HepG2 (cell line): ENCODE data around the gene SCAPER. TPM values are rescaled to one million over a fixed set of nuclear protein-coding genes. Genes with fewer than 3 reads are reported as not detected.

Experiments
- ETV6 ChIP-seq: sonication (generic); formaldehyde crosslinking; conservative IDR thresholded peaks from 2 replicates; pipeline ENCODE4 v1.4.0; 2020; ENCODE audit warnings: missing genetic modification reagents
- FOXP4 ChIP-seq: sonication (generic); formaldehyde crosslinking; IDR thresholded peaks from 2 replicates; pipeline ENCODE4 v1.4.0; 2020; ENCODE audit warnings: missing genetic modification reagents
- FUBP1 ChIP-seq: sonication (generic); formaldehyde crosslinking; IDR thresholded peaks from 2 replicates; pipeline ENCODE4 v1.5.1; 2020; ENCODE audit warnings: missing genetic modification reagents, mild to moderate bottlenecking, borderline replicate concordance
- PRMT3 ChIP-seq: sonication (generic); formaldehyde crosslinking; IDR thresholded peaks from 2 replicates; pipeline ENCODE4 v1.8.1; 2022; ENCODE audit warnings: low read depth, mild to moderate bottlenecking, moderate library complexity, missing genetic modification reagents, borderline replicate concordance
- REPIN1 ChIP-seq: sonication (generic); formaldehyde crosslinking; IDR thresholded peaks from 2 replicates; pipeline ENCODE4 v1.8.0; 2022; ENCODE audit warnings: missing genetic modification reagents, low read depth, mild to moderate bottlenecking, borderline replicate concordance
- TEF ChIP-seq: sonication (generic); formaldehyde crosslinking; IDR thresholded peaks from 2 replicates; pipeline ENCODE4 v1.5.0; 2020; ENCODE audit warnings: missing genetic modification reagents
- ZBTB39 ChIP-seq: sonication (generic); formaldehyde crosslinking; IDR thresholded peaks from 2 replicates; pipeline ENCODE4 v1.5.0; 2020; ENCODE audit warnings: missing genetic modification reagents
- ZBTB49 ChIP-seq: sonication (generic); formaldehyde crosslinking; IDR thresholded peaks from 2 replicates; pipeline ENCODE4 v1.4.0; 2020; ENCODE audit warnings: missing genetic modification reagents, borderline replicate concordance
- ZNF546 ChIP-seq: sonication (generic); formaldehyde crosslinking; conservative IDR thresholded peaks from 2 replicates; pipeline ENCODE4 v1.8.1; 2023; ENCODE audit warnings: mild to moderate bottlenecking, missing genetic modification reagents
- ZNF7 ChIP-seq: IDR thresholded peaks from 2 replicates; pipeline ENCODE4 v1.6.1; 2016; ENCODE audit warnings: missing biosample characterization, missing genetic modification reagents
- ZSCAN9 ChIP-seq: IDR thresholded peaks from 2 replicates; pipeline ENCODE4 v1.6.1; 2016; ENCODE audit warnings: borderline replicate concordance
- ZZZ3 ChIP-seq: sonication (generic); formaldehyde crosslinking; IDR thresholded peaks from 2 replicates; pipeline ENCODE4 v1.4.0; 2020; ENCODE audit warnings: missing genetic modification reagents, mild to moderate bottlenecking, borderline replicate concordance
- polyA plus RNA-seq, 8 experiments: library from polyadenylated mRNA; depleted of rRNA in 3 of 8; stranded (reverse) in 7 of 8; unstranded in 1 of 8; fragments of >200 nt; fragmentation: Illumina TruSeq in 4 of 8; extraction: Trizol in 4 of 8; gene quantifications; 2 replicates each; pipeline versions ENCODE4 v1.2.1 to v1.2.3, GENCODE V29; 2011 to 2016; ENCODE audit warnings: low read depth in 4 of 8, missing spikeins in 1 of 8, mixed read lengths in 1 of 8; ENCODE audit not compliant: insufficient read depth in 1 of 8
- total RNA-seq, 5 experiments: library from RNA; depleted of rRNA; stranded (reverse); fragments of >200 nt; fragmentation: Illumina TruSeq; extraction: Trizol; gene quantifications; 2 replicates each; pipeline ENCODE4 v1.2.3, GENCODE V29; 2016; ENCODE audit warnings: low read depth in 1 of 5

The SCAPER gene
- total and polyA plus RNA-seq, 2 of the 13 experiments (the other 11 are each of a cell fraction or from before 2014, with no cell fraction given) = 4.3 to 10.5 TPM

GRCh38 chr15:76311100-76311953 is 593.8 kb downstream of the SCAPER start, which contains the start of gene ETFA (continued):
- no peak; the same call in 1 of the 2 replicates for TF ChIP-seq ZBTB49 (CRISPR knock-in tag)
- peak; percentile 79; the same call in 1 of the 2 replicates for TF ChIP-seq REPIN1 (CRISPR knock-in tag)
- TF ChIP-seq FOXP4 = peak; percentile 45
- TF ChIP-seq ZNF546 (CRISPR knock-in tag) = no peak
- TF ChIP-seq ZSCAN9 (CRISPR knock-in tag) = peak; percentile 67
- no peak; the same call in 1 of the 2 replicates for TF ChIP-seq FUBP1 (CRISPR knock-in tag)
- no peak for TF ChIP-seq PRMT3 (CRISPR knock-in tag)
- TF ChIP-seq ZBTB39 (CRISPR knock-in tag) = no peak
- TF ChIP-seq ETV6 (CRISPR knock-in tag) = no peak; the same call in 1 of the 2 replicates
- TF ChIP-seq ZNF7 (CRISPR knock-in tag) = no peak
- TF ChIP-seq ZZZ3 = no peak; the same call in 1 of the 2 replicates
- no peak for TF ChIP-seq TEF (CRISPR knock-in tag)
